ENCODE results near the gene GOLGA8G.
"Not testable (repeated sequence)": the region's sequence is repeated elsewhere in the genome, so short reads cannot be mapped to it uniquely, and the experiment has no call there.

Gene GOLGA8G, protein sequence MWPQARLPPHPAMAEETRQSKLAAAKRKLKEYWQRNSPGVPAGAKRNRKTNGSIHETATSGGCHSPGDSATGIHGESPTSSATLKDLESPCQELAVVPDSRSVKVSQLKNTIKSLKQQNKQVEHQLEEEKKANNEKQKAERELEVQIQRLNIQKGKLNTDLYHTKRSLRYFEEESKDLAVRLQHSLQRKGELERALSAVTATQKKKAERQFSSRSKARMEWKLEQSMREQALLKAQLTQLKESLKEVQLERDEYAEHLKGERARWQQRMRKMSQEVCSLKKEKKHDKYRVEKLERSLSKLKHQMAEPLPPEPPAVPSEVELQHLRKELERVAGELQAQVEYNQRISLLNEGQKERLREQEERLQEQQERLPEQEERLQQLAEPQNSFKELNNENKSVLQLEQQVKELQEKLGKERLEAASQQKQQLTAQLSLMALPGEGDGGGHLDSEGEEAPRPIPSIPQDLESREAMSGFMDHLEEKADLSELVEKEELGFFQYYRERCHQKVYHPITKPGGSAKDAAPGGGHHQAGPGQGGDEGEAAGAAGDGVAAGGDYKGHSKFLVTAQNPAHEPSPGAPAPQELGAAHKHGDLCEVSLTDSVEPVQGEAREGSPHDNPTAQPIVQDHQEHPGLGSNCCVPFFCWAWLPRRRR

GRCh38 chr15:28532954-28533353 lies at the start of gene GOLGA8G:
GOLGA8G (minus strand) TSS chr15:28532971; CDS start chr15:28532909, 62 bp downstream.
- DNase-seq, result not testable (repeated sequence)

DNA sequence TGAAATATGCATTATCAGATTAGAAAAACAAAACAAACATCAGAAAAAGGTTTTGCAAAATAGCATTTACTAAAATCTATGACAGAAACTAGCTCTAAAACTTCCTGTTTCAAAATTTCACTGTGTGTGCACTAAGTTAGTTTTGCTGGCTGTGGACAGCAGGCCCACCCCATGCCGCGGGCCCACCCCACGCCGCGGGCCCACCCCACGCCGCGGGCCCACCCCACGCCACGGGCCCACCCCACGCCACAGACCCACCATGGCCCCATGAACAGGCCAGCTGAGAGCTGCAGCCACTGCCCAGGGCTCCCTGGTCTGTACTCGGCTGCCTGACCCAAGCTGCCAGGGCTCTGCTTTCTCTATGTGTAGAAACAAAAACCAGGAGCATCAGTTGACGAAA lies 40.6 kb upstream of the GOLGA8G start:
- DNase-seq, result not testable (repeated sequence)

DNA sequence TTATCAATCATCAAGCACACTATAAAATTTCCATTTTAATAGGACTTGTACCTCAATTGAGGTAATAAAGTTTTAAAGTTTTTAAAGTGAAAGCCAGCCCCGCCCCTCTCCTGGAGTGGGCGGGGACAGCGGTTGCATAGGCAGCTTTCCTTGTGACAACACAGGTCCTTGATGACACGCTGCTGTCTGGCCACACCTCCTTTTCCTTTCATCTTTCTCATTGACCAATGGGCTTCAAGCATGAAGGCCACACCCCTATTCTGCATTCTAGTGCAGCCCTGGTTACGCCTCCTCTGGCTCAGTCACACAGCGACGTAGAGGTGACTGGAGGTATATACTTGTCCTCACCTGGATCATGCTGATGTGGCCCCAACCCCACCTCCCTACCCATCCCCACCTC lies 20.5 kb upstream of the GOLGA8G start, which contains the start of gene GOLGA6L25:
GOLGA6L25 (plus strand) TSS at position 301 of the 400 bp plus-strand sequence; CDS start at position 362, 61 bp downstream.
- not testable (repeated sequence) for DNase-seq

- not testable (repeated sequence) for DNase-seq
These were observed 17.6 kb downstream of the GOLGA8G start for GRCh38 chr15:28515208-28515607.

- DNase-seq, result not testable (repeated sequence)
These were observed 18.6 kb downstream of the GOLGA8G start for GRCh38 chr15:28514128-28514527.

- DNase-seq, result not testable (repeated sequence)
These were observed 24.4 kb downstream of the GOLGA8G start for GRCh38 chr15:28508217-28508889.

GRCh38 chr15:28481340-28481739 lies 51.4 kb downstream of the GOLGA8G start:
- not testable (repeated sequence) for DNase-seq

All from stimulated activated CD4-positive, alpha-beta T cell treated with anti-CD3 and anti-CD28 coated beads, Interleukin-1b, Interleukin-23, amount 100 ng/mL, for 48 hours (primary cell).